DMS79 (cell line): ENCODE data around the gene THOC2.

Experiments used
- DNase-seq: peaks from one replicate; lab custom pipeline; 2025; lab: John Stamatoyannopoulos, UW

The THOC2 gene

GRCh38 chrX:123563167-123563566 lies 169.7 kb downstream of the THOC2 start:
- DNase-seq, result no peak

GRCh38 chrX:123562342-123563146 lies 170.3 kb downstream of the THOC2 start:
- DNase-seq, result no peak

GRCh38 chrX:123561439-123562215 lies 171.2 kb downstream of the THOC2 start:
- no peak for DNase-seq

GRCh38 chrX:123550829-123551228 lies 182.0 kb downstream of the THOC2 start:
- DNase-seq, result no peak
